Caco-2 (cell line): Measurements from ENCODE around the gene HERC4. TPM values are rescaled to one million over a fixed set of nuclear protein-coding genes. Genes with fewer than 3 reads are reported as not detected.

Experiments
- Bru-seq: library from RNA; stranded (reverse); fragments of 400-500 nt; gene quantifications from one replicate; lab custom pipeline; 2021; lab: Mats Ljungman, UMichigan
- BruChase-seq, 2 experiments: library from RNA; stranded (reverse); fragments of 400-500 nt; gene quantifications; one replicate each; lab custom pipeline; 2021; lab: Mats Ljungman, UMichigan
- BruUV-seq: library from RNA; stranded (reverse); fragments of 400-500 nt; replicated peaks from 2 replicates; lab custom pipeline; 2021; lab: Mats Ljungman, UMichigan
- CTCF ChIA-PET: fragments of 300-600 bp; sonication (Branson Sonifier 250); formaldehyde crosslinking; loops from one replicate; lab custom pipeline; 2022; ENCODE audit warnings: antibody characterized with exemption; lab: Charles Lee
- POLR2A ChIA-PET: fragments of 300-600 bp; sonication (Branson Sonifier 250); formaldehyde crosslinking; loops from one replicate; lab custom pipeline; 2022; ENCODE audit warnings: antibody characterized with exemption; lab: Charles Lee
- DNase-seq, 2 experiments: peaks; one replicate each; pipeline versions ENCODE4 v3.0.0 to v3.0.0-alpha.2; 2020 to 2022
- H3K27me3 ChIP-seq: replicated peaks from 2 replicates; pipeline ENCODE4 v1.6.0; 2011; ENCODE audit warnings: low read length; ENCODE audit not compliant: control insufficient read depth, insufficient read depth
- H3K36me3 ChIP-seq: 2 replicates; pipeline ENCODE4 v1.5.1; 2011; ENCODE audit warnings: low read length; ENCODE audit not compliant: control insufficient read depth, insufficient read depth
- H3K4me1 ChIP-seq: fragments of 250-450 bp; sonication (Bioruptor Pico); 2 replicates; pipeline ENCODE4 v1.5.1; 2020; ENCODE audit warnings: mild to moderate bottlenecking
- H3K4me3 ChIP-seq: 2 replicates; pipeline ENCODE4 v1.5.1; 2011; ENCODE audit warnings: low read depth, mild to moderate bottlenecking, control low read depth, low read length
- H3K9me3 ChIP-seq: fragments of 250-450 bp; sonication (Bioruptor Pico); 2 replicates; pipeline ENCODE4 v1.5.1; 2020; ENCODE audit warnings: mild to moderate bottlenecking, moderate library complexity
- H3K27ac Mint-ChIP-seq: one replicate; pipeline ENCODE4 v1.8.0; 2022; ENCODE audit warnings: mixed read lengths; ENCODE audit not compliant: unreplicated experiment
- H3K27me3 Mint-ChIP-seq: one replicate; pipeline ENCODE4 v1.8.0; 2022; ENCODE audit warnings: mixed read lengths; ENCODE audit not compliant: insufficient read depth, unreplicated experiment
- H3K36me3 Mint-ChIP-seq: one replicate; pipeline ENCODE4 v1.8.0; 2022; ENCODE audit warnings: mild to moderate bottlenecking, mixed read lengths; ENCODE audit not compliant: insufficient read depth, unreplicated experiment
- H3K4me1 Mint-ChIP-seq: one replicate; pipeline ENCODE4 v1.8.0; 2022; ENCODE audit warnings: low read depth, mixed read lengths; ENCODE audit not compliant: unreplicated experiment
- H3K4me3 Mint-ChIP-seq: one replicate; pipeline ENCODE4 v1.8.0; 2022; ENCODE audit warnings: mild to moderate bottlenecking, moderate library complexity, mixed read lengths; ENCODE audit not compliant: unreplicated experiment
- H3K9me3 Mint-ChIP-seq: one replicate; pipeline ENCODE4 v1.8.0; 2022; ENCODE audit warnings: mixed read lengths; ENCODE audit not compliant: unreplicated experiment
- intact Hi-C: fragments of 100-400 bp; cut with micrococcal nuclease; formaldehyde crosslinking; loops from one replicate; pipeline ENCODE4 v1.10.0; 2022; ENCODE audit not compliant: unreplicated experiment
- long read RNA-seq: library from polyadenylated mRNA; stranded (forward); transcript quantifications from one replicate; pipeline ENCODE4 v2.0.0, GENCODE V29; 2022
- total RNA-seq: library from RNA; stranded (reverse); gene quantifications from 2 replicates; pipeline ENCODE4 v1.2.3, GENCODE V29; 2022
- TF ChIP-seq, protein P1 (sequence below), 2 experiments: fragments of 200-600 bp in 1 of 2; IDR thresholded peaks; 1 replicate in 1 of 2; 2 replicates in 1 of 2; pipeline versions ENCODE4 v1.5.1 to v1.8.0; 2011 to 2022; ENCODE audit warnings: antibody characterized with exemption in 1 of 2, control low read depth in 1 of 2, inconsistent platforms in 1 of 2, low read depth in 1 of 2, low read length in 1 of 2, mild to moderate bottlenecking in 1 of 2, moderate library complexity in 1 of 2; ENCODE audit not compliant: insufficient read depth in 1 of 2, severe bottlenecking in 1 of 2, unreplicated experiment in 1 of 2

Gene HERC4, protein sequence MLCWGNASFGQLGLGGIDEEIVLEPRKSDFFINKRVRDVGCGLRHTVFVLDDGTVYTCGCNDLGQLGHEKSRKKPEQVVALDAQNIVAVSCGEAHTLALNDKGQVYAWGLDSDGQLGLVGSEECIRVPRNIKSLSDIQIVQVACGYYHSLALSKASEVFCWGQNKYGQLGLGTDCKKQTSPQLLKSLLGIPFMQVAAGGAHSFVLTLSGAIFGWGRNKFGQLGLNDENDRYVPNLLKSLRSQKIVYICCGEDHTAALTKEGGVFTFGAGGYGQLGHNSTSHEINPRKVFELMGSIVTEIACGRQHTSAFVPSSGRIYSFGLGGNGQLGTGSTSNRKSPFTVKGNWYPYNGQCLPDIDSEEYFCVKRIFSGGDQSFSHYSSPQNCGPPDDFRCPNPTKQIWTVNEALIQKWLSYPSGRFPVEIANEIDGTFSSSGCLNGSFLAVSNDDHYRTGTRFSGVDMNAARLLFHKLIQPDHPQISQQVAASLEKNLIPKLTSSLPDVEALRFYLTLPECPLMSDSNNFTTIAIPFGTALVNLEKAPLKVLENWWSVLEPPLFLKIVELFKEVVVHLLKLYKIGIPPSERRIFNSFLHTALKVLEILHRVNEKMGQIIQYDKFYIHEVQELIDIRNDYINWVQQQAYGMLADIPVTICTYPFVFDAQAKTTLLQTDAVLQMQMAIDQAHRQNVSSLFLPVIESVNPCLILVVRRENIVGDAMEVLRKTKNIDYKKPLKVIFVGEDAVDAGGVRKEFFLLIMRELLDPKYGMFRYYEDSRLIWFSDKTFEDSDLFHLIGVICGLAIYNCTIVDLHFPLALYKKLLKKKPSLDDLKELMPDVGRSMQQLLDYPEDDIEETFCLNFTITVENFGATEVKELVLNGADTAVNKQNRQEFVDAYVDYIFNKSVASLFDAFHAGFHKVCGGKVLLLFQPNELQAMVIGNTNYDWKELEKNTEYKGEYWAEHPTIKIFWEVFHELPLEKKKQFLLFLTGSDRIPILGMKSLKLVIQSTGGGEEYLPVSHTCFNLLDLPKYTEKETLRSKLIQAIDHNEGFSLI
- 59.4 and 65.2 TPM in 2 replicates for total RNA-seq
- Bru-seq, nascent RNA, result percentile 90 among the genes with signal in this experiment
- BruChase-seq, experiment 1, labeled RNA remaining after a 2-hour chase, result percentile 94 among the genes with signal in this experiment
- percentile 91 among the genes with signal in this experiment for BruChase-seq, experiment 2, labeled RNA remaining after a 6-hour chase
- long read RNA-seq, full-length matches to known transcripts, result 12 of 27 reads
- long read RNA-seq, partial matches to known transcripts, result 6 of 27 reads
- long read RNA-seq, other reads (novel, unspliced or antisense), result 9 of 27 reads

DNA sequence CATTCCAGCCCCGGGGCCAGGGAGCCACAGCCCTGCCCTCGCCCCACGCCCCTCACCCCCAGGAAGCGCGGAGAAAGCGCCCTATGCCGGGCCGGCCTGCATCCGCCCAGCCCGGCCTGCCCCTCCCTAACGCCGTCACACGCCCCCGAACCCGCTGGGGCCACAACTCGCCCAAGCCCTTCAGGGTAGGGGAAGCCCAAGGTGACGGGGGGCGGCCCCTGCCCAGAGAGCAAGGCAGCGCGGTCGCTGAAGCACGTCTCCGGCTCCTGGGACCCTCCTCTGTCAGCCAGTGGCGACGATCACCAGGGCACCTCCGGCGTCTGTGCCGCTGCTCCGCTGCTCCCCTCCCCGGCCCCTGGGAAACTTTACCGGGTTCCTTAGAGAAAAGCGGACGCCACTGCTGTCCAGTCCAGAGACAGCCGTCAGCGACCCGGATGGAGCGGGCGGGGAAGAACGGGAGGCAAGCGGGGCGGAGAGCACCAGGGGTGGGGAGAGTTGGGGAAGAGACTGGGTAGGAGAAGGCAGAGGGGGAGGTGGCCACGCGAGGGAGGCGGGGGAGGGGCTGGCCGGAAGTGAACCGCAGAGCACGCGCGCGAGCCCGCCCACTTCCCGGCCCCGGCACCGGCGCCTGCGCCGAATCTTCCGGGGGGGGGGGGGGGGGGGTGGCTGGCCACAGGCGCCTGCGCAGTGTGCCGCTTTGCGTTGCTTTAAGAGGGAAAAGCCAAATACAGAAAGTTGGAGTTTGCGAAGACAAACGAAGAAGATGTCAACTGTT, at the start of gene HERC4:
TSS of gene HERC4 (minus strand) at position 509 of the 775 bp plus-strand sequence. CDS start 2,175 bp downstream, outside the sequence.
- ChIA-PET CTCF (no interaction called here), POLR2A (interaction anchor here (0.6 to 1.0 kb wide), 3 partner anchors 191 to 880 kb away, joined by 3 to 5 read pairs (median 5); partner anchors contain the start of gene HNRNPH3)

DNA sequence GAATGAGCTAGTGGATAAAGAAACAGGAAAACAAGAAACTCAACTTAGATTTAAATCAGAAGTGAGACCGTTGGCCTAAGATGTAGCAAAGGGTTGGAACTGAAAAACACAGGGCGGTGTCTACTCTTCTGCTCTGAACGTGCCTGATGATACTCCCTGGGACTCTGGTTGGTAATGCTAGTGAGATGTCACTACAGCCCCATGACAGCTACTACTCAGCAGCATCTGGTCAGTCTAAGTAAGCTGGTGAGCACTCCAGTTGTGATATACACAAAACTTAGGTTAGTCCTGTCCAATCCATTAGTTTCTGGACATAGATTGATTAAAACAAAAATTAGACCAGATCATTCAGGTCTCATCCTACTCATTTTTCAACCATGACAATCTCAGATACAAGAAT, 49.6 kb upstream of the HERC4 start:
- Mint-ChIP-seq H3K36me3 (no peaks in the 10 kb centered on the region), H3K27ac (no peak overlapping the region), H3K27me3 (no peaks in the 10 kb centered on the region), H3K4me1 (peaks cover 13% of the 10 kb centered on the region), H3K4me3 (no peak overlapping the region), H3K9me3 (no peaks in the 10 kb centered on the region)
- POLR2A ChIA-PET, result no interaction called here
- no peaks in the 10 kb centered on the region for H3K36me3 ChIP-seq
- H3K4me3 ChIP-seq, result no peak overlapping the region
- BruUV-seq, result no TSS peak
- intact Hi-C loops, result no loop called here
- no peaks in the 10 kb centered on the region for H3K27me3 ChIP-seq
- CTCF ChIA-PET, result interaction anchor here (1.0 kb wide), 1 partner anchor 269 kb away, joined by 4 read pairs; no protein-coding TSS in a partner anchor
- no peak for DNase-seq
- TF ChIP-seq, protein P1, sequence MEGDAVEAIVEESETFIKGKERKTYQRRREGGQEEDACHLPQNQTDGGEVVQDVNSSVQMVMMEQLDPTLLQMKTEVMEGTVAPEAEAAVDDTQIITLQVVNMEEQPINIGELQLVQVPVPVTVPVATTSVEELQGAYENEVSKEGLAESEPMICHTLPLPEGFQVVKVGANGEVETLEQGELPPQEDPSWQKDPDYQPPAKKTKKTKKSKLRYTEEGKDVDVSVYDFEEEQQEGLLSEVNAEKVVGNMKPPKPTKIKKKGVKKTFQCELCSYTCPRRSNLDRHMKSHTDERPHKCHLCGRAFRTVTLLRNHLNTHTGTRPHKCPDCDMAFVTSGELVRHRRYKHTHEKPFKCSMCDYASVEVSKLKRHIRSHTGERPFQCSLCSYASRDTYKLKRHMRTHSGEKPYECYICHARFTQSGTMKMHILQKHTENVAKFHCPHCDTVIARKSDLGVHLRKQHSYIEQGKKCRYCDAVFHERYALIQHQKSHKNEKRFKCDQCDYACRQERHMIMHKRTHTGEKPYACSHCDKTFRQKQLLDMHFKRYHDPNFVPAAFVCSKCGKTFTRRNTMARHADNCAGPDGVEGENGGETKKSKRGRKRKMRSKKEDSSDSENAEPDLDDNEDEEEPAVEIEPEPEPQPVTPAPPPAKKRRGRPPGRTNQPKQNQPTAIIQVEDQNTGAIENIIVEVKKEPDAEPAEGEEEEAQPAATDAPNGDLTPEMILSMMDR (IDR thresholded peaks at IDR 0.05; ENCODE audit: insufficient read depth in 1 of 2, low read depth in 1 of 2, low read length in 1 of 2, severe bottlenecking in 1 of 2, unreplicated experiment in 1 of 2), result no peak
- no peaks in the 10 kb centered on the region for H3K9me3 ChIP-seq
- peaks cover 22% of the 10 kb centered on the region for H3K4me1 ChIP-seq

More for the DNA sequence above, at the start of gene HERC4:
- Histone ChIP-seq H3K4me1 (peaks cover 18% of the 10 kb centered on the region), H3K9me3 (no peaks in the 10 kb centered on the region), H3K36me3 (no peaks in the 10 kb centered on the region), H3K27me3 (no peaks in the 10 kb centered on the region), H3K4me3 (peak within 1 kb of the TSS; percentile 91)
- BruUV-seq, result no TSS peak
- TF ChIP-seq, protein P1 (IDR thresholded peaks at IDR 0.05; ENCODE audit: insufficient read depth in 1 of 2, low read depth in 1 of 2, low read length in 1 of 2, severe bottlenecking in 1 of 2, unreplicated experiment in 1 of 2), result no peak
- DNase-seq, result peak; percentile 98
- peak within 1 kb of the TSS; percentile 94 for H3K27ac Mint-ChIP-seq
- intact Hi-C loops, result loop anchor here (1.0 to 10.0 kb wide), 5 partner anchors 82 to 257 kb away; partner anchors contain the start of genes HNRNPH3, PBLD and SIRT1
- peak within 1 kb of the TSS; percentile 97 for H3K4me3 Mint-ChIP-seq
- H3K4me1 Mint-ChIP-seq, result peaks cover 18% of the 10 kb centered on the region
- peaks cover 28% of the 10 kb centered on the region for H3K36me3 Mint-ChIP-seq
- H3K27me3 Mint-ChIP-seq, result no peaks in the 10 kb centered on the region
- no peaks in the 10 kb centered on the region for H3K9me3 Mint-ChIP-seq
